ENCODE data around the gene MTMR12.
A peak's percentile ranks its signal among the peaks of the same experiment; 100 is the strongest.

Gene MTMR12

DNA sequence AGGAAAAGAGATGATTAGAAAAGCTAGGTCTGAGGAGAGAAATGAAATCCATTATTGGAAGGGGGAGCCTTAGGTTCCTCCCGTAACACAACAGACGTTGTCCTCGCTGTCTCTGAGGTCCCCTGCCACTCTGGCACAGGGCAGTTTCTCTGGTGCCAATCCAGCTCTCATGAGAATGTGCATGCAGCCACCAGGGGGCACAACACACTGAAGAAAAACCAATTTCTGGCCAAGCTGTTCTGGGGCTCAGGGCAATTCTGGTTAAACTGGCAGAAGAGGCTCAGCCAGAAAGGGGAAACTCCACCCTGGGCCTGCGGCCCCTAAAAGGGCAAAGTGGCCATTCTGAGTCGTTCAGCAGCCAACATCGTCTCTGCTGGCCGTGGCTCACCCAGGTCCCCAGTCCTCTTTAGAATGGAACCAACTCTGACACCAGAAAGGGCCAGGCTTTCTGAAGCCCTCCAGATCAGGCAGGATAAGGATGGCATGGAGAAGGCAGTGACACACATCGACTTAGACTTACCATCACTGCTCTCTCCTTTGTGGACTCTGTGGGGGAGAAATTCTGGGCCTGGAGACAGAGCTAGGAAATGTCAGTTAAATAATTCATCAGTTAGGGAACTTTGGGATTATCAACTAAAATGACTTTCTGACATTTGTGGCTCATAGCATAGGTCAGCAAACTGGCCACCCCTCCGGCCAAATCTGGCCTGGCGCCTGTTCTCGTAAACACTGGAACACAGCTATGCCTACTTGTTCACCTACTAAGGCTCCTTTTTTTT is 80.1 kb downstream of the MTMR12 start:
- DNase-seq (peak; percentile 69), ATAC-seq (ENCODE audit: insufficient read depth, low read depth) (peak; percentile 93)
- H3K4me1 ChIP-seq (ENCODE audit: insufficient read depth, low read length): no peaks in the 10 kb centered on the region
- H4K20me1 ChIP-seq (ENCODE audit: insufficient read depth, low read length): 0 out of 2 replicates have a peak, but pooled peaks cover 7% of the 10 kb centered on the region
- H3K9me3 ChIP-seq (ENCODE audit: insufficient read depth, low read length, severe bottlenecking): no peaks in the 10 kb centered on the region
- no peak overlapping the region for H3K4me3 ChIP-seq (ENCODE audit: low read depth in 1 of 2, low read length in 2 of 2)
- no peaks in the 10 kb centered on the region for H3K27me3 ChIP-seq (ENCODE audit: insufficient read depth, low read length, poor library complexity)
- H3K4me2 ChIP-seq (ENCODE audit: insufficient read depth, low read length): no peak overlapping the region
- no peak overlapping the region for H2AFZ ChIP-seq (ENCODE audit: low read depth, low read length)
- H3K27ac ChIP-seq (ENCODE audit: low read length): no peak overlapping the region
- H3K9ac ChIP-seq (ENCODE audit: low read depth, low read length): no peak overlapping the region
- peaks cover 66% of the 10 kb centered on the region for H3K36me3 ChIP-seq (ENCODE audit: insufficient read depth, low read length)
- H3K79me2 ChIP-seq (ENCODE audit: insufficient read depth, low read length): no peaks in the 10 kb centered on the region
- no peak for TF ChIP-seq EZH2 (IDR thresholded peaks at IDR 0.05; ENCODE audit: borderline replicate concordance, low read depth, low read length, severe bottlenecking)
- TF ChIP-seq, protein P1, sequence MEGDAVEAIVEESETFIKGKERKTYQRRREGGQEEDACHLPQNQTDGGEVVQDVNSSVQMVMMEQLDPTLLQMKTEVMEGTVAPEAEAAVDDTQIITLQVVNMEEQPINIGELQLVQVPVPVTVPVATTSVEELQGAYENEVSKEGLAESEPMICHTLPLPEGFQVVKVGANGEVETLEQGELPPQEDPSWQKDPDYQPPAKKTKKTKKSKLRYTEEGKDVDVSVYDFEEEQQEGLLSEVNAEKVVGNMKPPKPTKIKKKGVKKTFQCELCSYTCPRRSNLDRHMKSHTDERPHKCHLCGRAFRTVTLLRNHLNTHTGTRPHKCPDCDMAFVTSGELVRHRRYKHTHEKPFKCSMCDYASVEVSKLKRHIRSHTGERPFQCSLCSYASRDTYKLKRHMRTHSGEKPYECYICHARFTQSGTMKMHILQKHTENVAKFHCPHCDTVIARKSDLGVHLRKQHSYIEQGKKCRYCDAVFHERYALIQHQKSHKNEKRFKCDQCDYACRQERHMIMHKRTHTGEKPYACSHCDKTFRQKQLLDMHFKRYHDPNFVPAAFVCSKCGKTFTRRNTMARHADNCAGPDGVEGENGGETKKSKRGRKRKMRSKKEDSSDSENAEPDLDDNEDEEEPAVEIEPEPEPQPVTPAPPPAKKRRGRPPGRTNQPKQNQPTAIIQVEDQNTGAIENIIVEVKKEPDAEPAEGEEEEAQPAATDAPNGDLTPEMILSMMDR (IDR thresholded peaks at IDR 0.05; ENCODE audit: borderline replicate concordance, extremely low read depth, low read length, poor library complexity, severe bottlenecking): peak; percentile 86

DNA sequence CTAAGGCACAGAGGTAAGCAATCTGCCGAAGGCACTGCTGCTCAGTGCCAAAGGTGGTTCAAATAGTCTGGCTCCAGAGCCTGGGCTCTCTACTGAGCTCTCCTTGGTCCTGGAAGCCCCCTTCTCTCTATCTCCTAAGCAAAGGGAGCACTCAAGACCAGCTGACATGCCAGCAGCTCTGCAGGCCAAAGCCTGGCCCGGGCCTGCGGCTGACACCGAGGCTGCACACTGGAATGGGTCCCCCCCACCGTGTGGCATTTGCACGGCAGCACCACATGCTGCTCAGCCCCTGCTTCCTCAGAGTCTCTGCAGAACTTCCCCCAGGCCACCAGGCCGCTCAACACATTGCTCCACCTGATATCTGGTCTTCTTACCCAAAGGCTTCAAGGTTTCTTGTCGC is 80.8 kb downstream of the MTMR12 start:
- H2AFZ ChIP-seq (ENCODE audit: low read depth, low read length): no peak overlapping the region
- no peak for DNase-seq
- 0 out of 2 replicates have a peak, but pooled peaks cover 7% of the 10 kb centered on the region for H4K20me1 ChIP-seq (ENCODE audit: insufficient read depth, low read length)
- no peak overlapping the region for H3K9ac ChIP-seq (ENCODE audit: low read depth, low read length)
- no peaks in the 10 kb centered on the region for H3K27me3 ChIP-seq (ENCODE audit: insufficient read depth, low read length, poor library complexity)
- H3K9me3 ChIP-seq (ENCODE audit: insufficient read depth, low read length, severe bottlenecking): no peaks in the 10 kb centered on the region
- no peak overlapping the region for H3K4me3 ChIP-seq (ENCODE audit: low read depth in 1 of 2, low read length in 2 of 2)
- H3K4me1 ChIP-seq (ENCODE audit: insufficient read depth, low read length): no peaks in the 10 kb centered on the region
- H3K36me3 ChIP-seq (ENCODE audit: insufficient read depth, low read length): peaks cover 63% of the 10 kb centered on the region
- no peaks in the 10 kb centered on the region for H3K79me2 ChIP-seq (ENCODE audit: insufficient read depth, low read length)
- H3K4me2 ChIP-seq (ENCODE audit: insufficient read depth, low read length): no peak overlapping the region
- H3K27ac ChIP-seq (ENCODE audit: low read length): no peak overlapping the region
- ATAC-seq (ENCODE audit: insufficient read depth, low read depth): peak; percentile 13; the same call in 2 of the 3 replicates
- TF ChIP-seq, protein P1 (IDR thresholded peaks at IDR 0.05; ENCODE audit: borderline replicate concordance, extremely low read depth, low read length, poor library complexity, severe bottlenecking): no peak
- TF ChIP-seq EZH2 (IDR thresholded peaks at IDR 0.05; ENCODE audit: borderline replicate concordance, low read depth, low read length, severe bottlenecking): no peak

DNA sequence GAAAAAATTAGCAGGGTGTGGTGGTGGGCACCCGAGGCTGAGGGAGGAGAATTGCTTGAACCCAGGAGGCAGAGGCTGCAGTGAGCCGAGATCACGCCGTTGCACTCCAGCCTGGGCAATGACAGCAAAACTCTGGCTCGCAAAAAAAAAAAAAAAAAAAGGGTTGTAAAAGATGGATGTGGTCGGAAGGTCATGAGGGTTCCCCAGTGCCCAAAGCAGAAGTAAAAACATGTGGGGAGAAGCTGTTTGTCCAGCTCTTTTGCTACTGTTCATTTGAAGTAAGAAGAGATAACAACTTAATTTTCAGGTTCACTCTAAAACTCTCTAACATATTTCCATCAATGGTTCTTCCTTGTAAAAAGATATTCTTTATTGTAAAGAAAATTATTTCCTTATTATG is 81.5 kb downstream of the MTMR12 start:
- Histone ChIP-seq H3K27me3 (ENCODE audit: insufficient read depth, low read length, poor library complexity) (no peaks in the 10 kb centered on the region), H3K9ac (ENCODE audit: low read depth, low read length) (no peak overlapping the region), H4K20me1 (ENCODE audit: insufficient read depth, low read length) (0 out of 2 replicates have a peak, but pooled peaks cover 7% of the 10 kb centered on the region), H3K9me3 (ENCODE audit: insufficient read depth, low read length, severe bottlenecking) (no peaks in the 10 kb centered on the region), H3K27ac (ENCODE audit: low read length) (no peak overlapping the region), H3K79me2 (ENCODE audit: insufficient read depth, low read length) (no peaks in the 10 kb centered on the region), H3K4me1 (ENCODE audit: insufficient read depth, low read length) (no peaks in the 10 kb centered on the region), H3K4me2 (ENCODE audit: insufficient read depth, low read length) (no peak overlapping the region), H3K36me3 (ENCODE audit: insufficient read depth, low read length) (peaks cover 58% of the 10 kb centered on the region), H2AFZ (ENCODE audit: low read depth, low read length) (no peak overlapping the region), H3K4me3 (ENCODE audit: low read depth in 1 of 2, low read length in 2 of 2) (no peak overlapping the region)
- no peak for TF ChIP-seq EZH2 (IDR thresholded peaks at IDR 0.05; ENCODE audit: borderline replicate concordance, low read depth, low read length, severe bottlenecking)
- TF ChIP-seq, protein P1 (IDR thresholded peaks at IDR 0.05; ENCODE audit: borderline replicate concordance, extremely low read depth, low read length, poor library complexity, severe bottlenecking): no peak
- DNase-seq (no peak), ATAC-seq (ENCODE audit: insufficient read depth, low read depth) (no peak)
